NCI-H460 (cell line): ENCODE measurements around the gene IZUMO2. TPM values are rescaled to one million over a fixed set of nuclear protein-coding genes. Genes with fewer than 3 reads are reported as not detected.
"Not testable (repeated sequence)": the region's sequence is repeated elsewhere in the genome, so short reads cannot be mapped to it uniquely, and the experiment has no call there.

Experiments
- DNase-seq: peaks from one replicate; pipeline ENCODE4 v3.0.0-alpha.2; 2016; ENCODE audit warnings: low read depth; ENCODE audit errors: extremely low read depth
- total RNA-seq: library from RNA; depleted of rRNA; stranded (reverse); fragments of >200 nt; shearing (Covaris generic); gene quantifications from 2 replicates; pipeline ENCODE4 v1.2.3, GENCODE V29; 2014; rRNA removed

Gene IZUMO2
- total RNA-seq, 1 experiment from 2014 or later = not detected

- not testable (repeated sequence) for DNase-seq
These were observed 22.8 kb downstream of the IZUMO2 start for GRCh38 chr19:50140118-50140845.

DNA sequence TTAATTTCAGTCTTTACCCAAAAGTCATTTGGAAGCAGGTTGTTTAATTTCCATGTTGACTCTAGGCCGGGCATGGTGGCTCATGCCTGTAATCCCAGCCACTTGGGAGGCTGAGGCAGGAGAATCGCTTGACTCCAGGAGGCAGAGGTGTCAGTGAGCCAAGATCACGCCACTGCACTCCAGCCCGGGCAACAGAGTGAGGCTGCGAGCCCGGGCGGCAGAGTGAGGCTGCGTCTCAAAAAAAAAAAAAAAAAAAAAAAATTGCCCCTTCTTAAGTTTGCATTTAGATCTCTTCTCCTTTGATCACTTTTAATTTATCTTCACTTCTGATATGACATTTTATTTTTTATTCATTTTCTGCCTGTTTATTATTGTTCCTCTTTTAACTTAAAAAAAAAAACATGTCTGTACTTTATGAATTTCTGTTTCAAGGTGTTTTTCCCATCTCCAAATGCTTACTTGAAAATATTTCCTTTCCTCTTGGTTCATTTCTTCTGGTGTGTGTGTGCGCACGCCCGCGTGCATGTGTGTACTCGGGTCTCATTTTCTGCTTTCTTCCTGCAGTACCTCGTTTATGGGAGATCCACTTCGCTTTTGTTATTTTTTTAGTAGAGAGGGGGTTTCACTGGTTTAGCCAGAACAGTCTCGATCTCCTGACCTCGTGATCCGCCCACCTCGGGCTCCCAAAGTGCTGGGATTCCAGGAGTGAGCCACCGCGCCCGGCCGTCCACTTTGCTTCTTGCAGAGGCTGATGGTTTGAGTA lies 26.3 kb downstream of the IZUMO2 start:
- DNase-seq = not testable (repeated sequence)

DNA sequence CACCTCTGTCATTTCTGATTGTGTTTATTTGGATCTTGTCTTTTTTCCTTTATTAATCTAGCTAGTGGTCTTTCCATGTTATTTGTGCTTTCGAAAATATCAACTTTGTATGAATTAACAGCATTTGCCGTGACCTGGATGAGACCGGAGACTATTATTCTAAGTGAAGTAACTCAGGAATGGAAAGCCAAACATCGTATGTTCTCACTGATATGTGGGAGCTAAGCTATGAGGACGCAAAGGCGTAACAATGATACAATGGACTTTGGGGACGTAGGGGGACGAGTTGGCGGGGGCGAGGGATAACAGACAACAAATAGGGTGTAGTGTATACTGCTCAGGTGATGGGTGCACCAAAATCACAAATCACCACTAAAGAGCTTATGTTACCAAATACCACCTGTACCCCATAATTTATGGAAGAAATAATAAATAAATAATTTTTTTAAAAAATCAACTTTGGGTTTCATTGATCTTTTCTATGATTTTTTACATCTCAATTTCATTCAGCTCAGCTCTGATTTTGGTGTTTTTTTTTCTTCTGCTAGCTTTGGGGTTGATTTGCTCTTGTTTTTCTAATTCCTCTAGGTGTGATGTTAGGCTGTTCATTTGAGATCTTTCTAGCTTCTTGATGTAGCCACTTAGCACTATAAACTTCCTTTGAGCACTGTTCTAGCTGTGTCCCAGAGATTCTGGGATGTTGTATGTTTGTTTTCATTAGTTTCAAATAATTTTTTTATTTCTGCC lies 27.1 kb downstream of the IZUMO2 start:
- DNase-seq = not testable (repeated sequence)

- not testable (repeated sequence) for DNase-seq
These were observed 28.0 kb downstream of the IZUMO2 start for GRCh38 chr19:50134777-50135719.

- DNase-seq = not testable (repeated sequence)
These were observed 29.3 kb downstream of the IZUMO2 start for GRCh38 chr19:50133518-50134492.

DNA sequence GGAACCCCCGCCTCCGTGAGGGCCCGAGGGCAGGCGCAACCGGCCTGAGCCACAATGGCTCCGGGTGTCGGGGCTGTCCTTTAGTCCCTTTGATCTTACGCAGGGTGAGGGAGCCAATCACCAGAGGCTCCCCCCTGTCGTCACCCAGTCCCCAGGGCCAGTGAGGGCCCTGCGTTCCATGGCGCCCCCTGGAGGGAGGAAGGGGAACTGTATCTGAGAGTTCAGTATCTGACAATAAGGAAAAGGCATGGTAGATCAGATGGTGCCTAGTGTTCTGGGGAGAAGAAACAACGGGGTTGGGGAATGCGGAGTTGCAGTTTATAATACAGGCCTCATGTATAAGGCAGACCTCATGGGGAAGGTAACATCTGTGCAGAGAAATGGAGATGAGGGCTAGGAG lies 59.1 kb downstream of the IZUMO2 start:
- DNase-seq = not testable (repeated sequence)

GRCh38 chr19:50103405-50103804 lies 59.7 kb downstream of the IZUMO2 start:
- DNase-seq = not testable (repeated sequence)

Other genes with a start within 250 kb of the IZUMO2 start
- 21.7 and 22.5 TPM in 2 replicates for gene ATF5, start 234.1 kb downstream of the IZUMO2 start, total RNA-seq
- 20.5 and 22.3 TPM in 2 replicates for gene NUP62, start 233.8 kb downstream of the IZUMO2 start, total RNA-seq
- gene SIGLEC11, start 202.1 kb downstream of the IZUMO2 start, total RNA-seq = not detected in 2 replicates
- gene VRK3, start 137.9 kb downstream of the IZUMO2 start, total RNA-seq = 17.8 and 19.4 TPM in 2 replicates
- 9.3 and 9.5 TPM in 2 replicates for gene ZNF473, start 137.3 kb downstream of the IZUMO2 start, total RNA-seq
- gene MYH14, start 40.3 kb upstream of the IZUMO2 start, total RNA-seq = 2.6 and 3.0 TPM in 2 replicates
- gene KCNC3, start 166.1 kb upstream of the IZUMO2 start, total RNA-seq = 0.27 and 0.87 TPM in 2 replicates
- 0.49 TPM in 1 of 2 replicates, not detected in the other for gene NAPSA, start 202.4 kb upstream of the IZUMO2 start, total RNA-seq
- 52.0 and 55.8 TPM in 2 replicates for gene NR1H2, start 213.2 kb upstream of the IZUMO2 start, total RNA-seq
- gene POLD1, start 221.1 kb upstream of the IZUMO2 start, total RNA-seq = 18.7 and 20.9 TPM in 2 replicates